Measurements from ENCODE around the gene BBLN. TPM values are rescaled to one million over a fixed set of nuclear protein-coding genes. Genes with fewer than 3 reads are reported as not detected.

BBLN gene
- total RNA-seq, 1 experiment from 2014 or later = 74.9 TPM

GRCh38 chr9:128113526-128114325 is 46.3 kb upstream of the BBLN start:
- no peak overlapping the region for H3K4me3 Mint-ChIP-seq
- no peak overlapping the region for H2BK120ac ChIP-seq (ENCODE audit: low read depth, low read length, poor library complexity, severe bottlenecking)
- DNase-seq = peak; percentile 24
- no peak overlapping the region for H4K91ac ChIP-seq (ENCODE audit: insufficient read length, low read depth, low read length)
- H2BK15ac ChIP-seq (ENCODE audit: low read depth, low read length) = no peak overlapping the region
- no peak overlapping the region for H3K14ac ChIP-seq (ENCODE audit: insufficient read depth, low read length)
- H3K27ac Mint-ChIP-seq = no peak overlapping the region
- no peaks in the 10 kb centered on the region for H3K4me1 ChIP-seq (ENCODE audit: insufficient read depth, low read length)
- no peak overlapping the region for H2AFZ ChIP-seq (ENCODE audit: low read length)
- H3K4me1 Mint-ChIP-seq = peaks cover 8 to 17% of the 10 kb centered on the region in 2 experiments; a peak in 3 of 4 replicates
- TF ChIP-seq CTCF (conservative IDR thresholded peaks at IDR 0.05) = no peak
- no peaks in the 10 kb centered on the region for H3K23me2 ChIP-seq (ENCODE audit: insufficient read length, low read depth, low read length, poor library complexity, severe bottlenecking)
- no peak overlapping the region for H3K27ac ChIP-seq (ENCODE audit: insufficient read length, low read depth, low read length)
- no peaks in the 10 kb centered on the region for H4K20me1 ChIP-seq (ENCODE audit: control insufficient read depth, insufficient read depth, insufficient read length)
- no peaks in the 10 kb centered on the region for H3K9me3 ChIP-seq (ENCODE audit: control insufficient read depth, low read depth, low read length)
- H4K5ac ChIP-seq (ENCODE audit: insufficient read length, low read depth, low read length) = no peak overlapping the region
- H3K9ac ChIP-seq (ENCODE audit: extremely low read depth, insufficient read length, low read length) = no peak overlapping the region
- H3K23ac ChIP-seq (ENCODE audit: insufficient read length, low read depth, low read length) = no peak overlapping the region
- no peak overlapping the region for H2BK12ac ChIP-seq (ENCODE audit: insufficient read length, low read depth, low read length)
- H3K27me3 ChIP-seq (ENCODE audit: insufficient read depth, low read length) = no peaks in the 10 kb centered on the region
- no peak overlapping the region for H3K4ac ChIP-seq (ENCODE audit: low read depth, low read length)
- H3T11ph ChIP-seq (ENCODE audit: low read length) = no peak overlapping the region
- no peaks in the 10 kb centered on the region for H3K79me2 ChIP-seq (ENCODE audit: insufficient read depth, low read length)
- no peak overlapping the region for H3K56ac ChIP-seq (ENCODE audit: insufficient read length, low read depth, low read length)
- no peak overlapping the region for H2BK20ac ChIP-seq (ENCODE audit: low read depth, low read length, poor library complexity, severe bottlenecking)
- no peak overlapping the region for H3K18ac ChIP-seq (ENCODE audit: insufficient read length, low read depth, low read length)
- no peaks in the 10 kb centered on the region for H3K79me1 ChIP-seq (ENCODE audit: insufficient read depth, low read depth, low read length, poor library complexity, severe bottlenecking)
- no peak overlapping the region for H3K4me2 ChIP-seq (ENCODE audit: insufficient read depth, insufficient read length, low read length)
- peaks cover 0 to 3% of the 10 kb centered on the region in 2 experiments; a peak in 1 of 5 replicates for H3K9me3 Mint-ChIP-seq
- no peaks in the 10 kb centered on the region for H3K27me3 Mint-ChIP-seq (ENCODE audit: low read depth)
- H4K8ac ChIP-seq (replicated peaks; ENCODE audit: insufficient read length, low read depth, low read length) = no peak overlapping the region
- H2BK5ac ChIP-seq (ENCODE audit: insufficient read length, low read length) = no peak overlapping the region
- H3K36me3 Mint-ChIP-seq (ENCODE audit: insufficient read depth in 1 of 3, low read depth in 3 of 3) = peaks cover 7 to 55% (median 12%) of the 10 kb centered on the region in 3 experiments; a peak in 6 of 7 replicates
- WGBS (ENCODE audit: extremely low coverage, insufficient read length, low lambda C conversion rate) = no CpG with 5 or more reads among the region's 12 CpGs
- H2AK5ac ChIP-seq (ENCODE audit: insufficient read length, low read length) = no peak overlapping the region
